Activated effector memory CD4-positive, alpha-beta T cell treated with anti-CD3 and anti-CD28 coated beads, Interleukin-2, amount 50 U/mL, for 16 hours (primary cell): ENCODE measurements around the gene GTF2H1.
"Not testable (repeated sequence)": the region's sequence is repeated elsewhere in the genome, so short reads cannot be mapped to it uniquely, and the experiment has no call there.

Experiments
- DNase-seq: peaks from one replicate; pipeline ENCODE4 v3.0.0-alpha.2; 2020

The GTF2H1 gene

DNA sequence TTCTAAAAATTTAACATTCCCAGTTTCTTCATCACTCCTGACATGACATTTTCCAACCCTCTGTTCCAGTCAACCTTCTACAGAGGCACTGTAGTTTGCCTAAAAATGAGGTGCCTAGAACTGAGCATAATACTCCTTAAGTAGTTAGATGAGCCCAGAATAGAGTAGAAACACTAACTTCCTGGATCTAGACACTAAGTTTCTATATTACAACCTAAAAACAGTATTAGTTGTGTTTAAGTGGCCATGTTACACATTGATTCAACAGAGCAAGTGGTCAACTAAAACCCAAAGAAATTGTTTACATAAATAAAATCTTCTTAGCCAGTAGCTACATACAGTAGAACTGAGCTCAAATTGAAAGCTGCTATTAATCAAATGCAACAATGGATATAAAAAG, 1.8 kb upstream of the GTF2H1 start:
- no peak for DNase-seq

DNA sequence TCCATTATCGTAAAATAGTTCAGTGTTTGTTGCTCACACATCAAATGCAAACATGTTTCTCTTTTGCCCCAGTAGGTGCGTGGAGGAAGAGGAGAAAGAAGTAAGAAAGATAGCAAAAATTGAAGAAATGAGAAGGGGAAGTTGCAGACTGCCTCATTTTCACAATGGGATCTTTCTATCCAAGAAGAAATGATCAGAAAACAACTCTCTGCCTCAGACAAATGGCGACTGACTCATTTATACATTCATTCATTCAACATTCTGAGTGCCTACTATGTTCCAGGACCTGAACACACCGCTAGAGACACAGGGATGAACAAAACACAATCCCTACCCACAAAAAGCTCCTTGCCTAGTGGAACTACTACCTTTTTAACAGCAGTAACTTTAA, 794 bp upstream of the GTF2H1 start:
- DNase-seq = no peak

DNA sequence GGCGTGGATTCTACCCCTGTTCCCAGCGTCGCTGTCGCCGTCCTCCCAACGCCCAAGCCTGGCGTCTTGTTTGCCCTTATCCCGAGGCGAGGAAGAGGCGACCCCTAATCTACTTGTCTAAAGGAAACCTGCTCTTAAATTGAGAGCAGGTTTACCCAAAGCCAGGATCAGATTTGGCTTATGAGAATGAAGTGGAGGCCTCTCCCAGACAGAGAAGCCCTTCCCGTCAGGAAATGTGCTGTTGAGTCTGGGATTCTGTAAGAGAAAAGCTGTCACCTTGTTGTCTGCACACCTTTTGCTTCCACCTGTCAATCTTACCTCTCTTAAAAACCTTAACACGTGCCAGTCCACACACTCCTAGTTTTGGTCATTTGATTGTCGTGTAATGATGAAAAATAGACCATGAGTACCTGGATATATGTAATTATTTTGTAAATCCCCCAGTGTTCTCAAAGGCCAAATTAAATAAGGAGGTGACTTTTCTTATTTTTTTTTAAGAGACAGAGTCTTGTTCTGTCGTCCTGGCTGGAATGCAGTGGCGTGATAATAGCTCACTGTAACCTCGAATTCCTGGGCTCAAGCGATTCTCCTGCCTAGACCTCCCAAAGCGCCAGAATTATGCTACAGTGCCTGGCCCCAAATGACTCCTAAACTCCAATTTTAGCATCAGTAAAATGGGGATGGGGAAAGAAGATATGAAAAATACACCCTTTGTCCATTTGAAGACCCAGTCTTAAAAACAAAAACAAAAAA, 627 bp downstream of the GTF2H1 start:
- no peak for DNase-seq

DNA sequence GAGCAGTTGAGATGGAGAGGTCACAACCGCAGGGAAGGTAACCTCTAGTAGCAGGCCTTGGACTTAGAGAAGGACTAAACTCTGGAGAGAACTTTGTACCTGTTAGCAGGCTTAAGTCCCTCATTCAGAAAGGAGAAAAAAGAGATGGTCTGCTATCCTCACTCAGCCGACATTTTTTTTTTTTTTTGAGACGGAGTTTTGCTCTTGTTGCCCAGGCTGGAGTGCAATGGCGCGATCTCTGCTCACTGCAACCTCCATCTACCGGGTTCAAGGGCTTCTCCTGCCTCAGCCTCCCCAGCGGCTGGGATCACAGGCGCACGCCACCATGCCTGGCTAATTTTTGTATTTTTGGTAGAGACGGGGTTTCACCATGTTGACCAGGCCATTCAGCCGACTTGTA, 1.5 kb downstream of the GTF2H1 start:
- DNase-seq = not testable (repeated sequence)

DNA sequence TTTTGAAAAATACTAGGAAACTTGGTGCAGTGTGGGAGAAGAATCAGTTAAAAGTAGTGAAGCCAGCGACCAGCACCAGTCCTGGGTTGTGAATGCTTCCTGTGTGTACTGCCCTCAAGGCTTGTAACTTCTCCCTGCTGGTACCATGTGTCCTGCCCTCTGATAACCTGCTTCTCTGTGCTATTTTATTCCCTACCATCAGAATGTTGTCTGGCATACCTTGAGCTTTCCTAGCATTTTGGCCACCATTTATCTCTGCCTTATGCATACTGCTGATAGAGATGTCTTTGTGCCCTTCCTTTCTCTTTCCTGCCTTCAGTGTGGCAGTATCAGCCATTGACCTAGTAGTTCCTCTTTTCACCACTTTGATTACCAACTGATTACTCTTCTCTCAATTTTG, 2.0 kb downstream of the GTF2H1 start:
- DNase-seq = no peak

DNA sequence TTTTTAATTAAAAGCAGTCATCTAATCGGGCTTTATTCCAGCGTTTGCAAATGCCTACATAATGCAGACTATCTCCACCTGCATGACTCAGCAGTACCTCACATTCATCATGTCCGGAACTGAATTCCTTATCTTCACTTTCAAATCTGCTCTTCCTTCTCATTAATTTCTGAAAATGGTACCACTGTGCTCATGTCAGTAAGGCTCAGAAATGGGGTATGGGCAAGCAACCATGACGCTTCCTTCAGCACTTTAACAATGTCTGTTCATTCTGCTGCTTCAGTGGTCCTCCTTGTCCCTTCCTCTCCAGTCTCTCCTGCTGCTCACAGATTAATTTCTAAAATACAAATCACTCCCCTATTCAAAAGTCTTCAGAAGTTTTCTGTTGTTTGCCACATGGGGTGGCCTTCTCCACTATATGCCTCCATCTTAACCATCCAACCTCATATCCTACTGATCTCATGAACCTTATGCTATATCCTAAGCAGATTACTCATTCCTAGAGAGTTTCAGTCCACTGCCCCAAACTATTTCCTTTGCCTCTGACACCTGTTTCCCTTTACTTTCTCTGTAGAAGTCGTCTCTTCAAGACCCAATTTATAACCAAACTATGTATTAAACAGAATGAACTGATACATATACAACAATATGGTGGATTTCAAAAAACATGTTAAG, 7.0 kb downstream of the GTF2H1 start:
- DNase-seq = no peak

DNA sequence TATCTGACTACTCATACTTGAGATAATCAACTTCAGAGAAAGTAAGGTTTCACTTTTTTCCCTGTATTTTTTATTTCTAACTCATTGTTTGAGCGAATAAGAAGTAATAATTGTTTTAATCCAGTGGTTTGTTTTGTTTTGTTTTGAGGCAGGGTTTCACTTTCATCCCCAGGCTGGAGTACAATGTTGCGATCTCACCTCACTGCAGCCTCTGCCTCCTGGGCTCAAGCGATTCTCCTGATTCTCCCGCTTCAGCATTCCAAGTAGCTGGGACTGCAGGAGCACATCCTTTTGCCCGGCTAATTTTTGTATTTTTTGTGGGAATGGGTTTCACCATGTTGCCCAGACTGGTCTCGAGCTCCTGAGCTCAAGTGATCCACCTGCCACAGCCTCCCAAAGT, 8.6 kb downstream of the GTF2H1 start:
- DNase-seq = no peak

DNA sequence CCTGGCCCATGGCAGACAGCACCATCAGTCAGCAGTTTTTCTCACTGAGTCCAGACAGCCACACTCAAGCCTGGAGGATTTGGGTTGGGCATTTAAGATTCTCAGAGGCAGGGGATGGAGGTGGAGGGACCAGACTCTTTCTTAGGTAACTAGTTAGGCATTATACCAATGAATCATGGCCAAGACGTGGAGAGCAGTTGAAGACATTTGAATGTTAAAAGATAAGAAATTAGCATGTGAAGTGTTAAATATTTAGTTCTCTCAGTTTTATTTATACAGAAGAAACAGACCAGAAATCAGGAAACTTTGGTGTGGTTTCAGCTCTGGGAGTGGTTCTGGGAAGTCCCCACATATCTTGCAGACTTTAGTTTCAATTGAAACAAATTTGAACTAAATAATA, 9.9 kb downstream of the GTF2H1 start:
- DNase-seq = no peak

DNA sequence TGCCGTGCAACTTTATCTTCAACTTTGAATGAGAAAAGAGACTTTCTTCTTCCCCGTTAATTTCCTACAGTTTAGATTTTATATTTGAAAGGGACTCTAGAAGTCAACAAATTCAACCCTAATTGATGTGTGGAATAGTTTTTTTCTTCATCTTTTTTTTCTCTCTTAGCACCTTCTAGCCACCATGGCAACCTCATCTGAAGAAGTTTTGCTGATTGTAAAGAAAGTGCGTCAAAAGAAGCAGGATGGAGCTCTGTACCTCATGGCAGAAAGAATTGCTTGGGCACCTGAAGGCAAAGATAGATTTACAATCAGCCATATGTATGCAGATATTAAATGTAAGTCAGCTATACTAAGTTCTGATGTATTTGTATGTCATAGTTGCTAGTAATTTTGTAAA, 10.5 kb downstream of the GTF2H1 start:
- DNase-seq = no peak

DNA sequence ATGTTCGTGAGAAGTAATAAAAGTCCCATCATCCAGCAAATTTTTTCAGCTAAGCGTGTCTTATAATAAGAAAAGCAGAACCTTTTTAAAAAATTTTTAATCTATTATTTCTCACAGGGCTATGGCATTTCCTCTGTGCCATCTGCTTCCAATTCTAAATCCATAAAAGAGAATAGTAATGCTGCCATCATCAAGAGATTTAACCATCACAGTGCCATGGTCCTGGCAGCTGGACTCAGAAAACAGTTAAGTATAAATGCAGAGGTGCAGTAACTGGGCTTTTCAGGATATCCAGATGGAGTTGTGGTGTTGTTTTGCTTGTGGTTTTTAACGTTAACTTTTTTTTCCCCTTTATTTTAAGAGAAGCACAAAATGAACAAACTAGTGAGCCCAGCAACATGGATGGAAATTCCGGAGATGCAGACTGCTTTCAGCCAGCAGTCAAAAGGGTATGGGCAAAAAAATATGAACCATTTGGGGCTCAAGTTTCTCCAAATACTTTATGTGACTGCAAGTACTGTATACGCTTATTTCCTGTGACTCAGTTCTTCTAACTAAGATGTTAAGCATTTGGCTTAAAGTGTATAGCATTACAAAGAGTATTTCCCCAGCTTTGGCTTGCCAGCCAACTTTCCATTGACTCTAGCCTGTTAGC, 25.2 kb downstream of the GTF2H1 start:
- DNase-seq = no peak

DNA sequence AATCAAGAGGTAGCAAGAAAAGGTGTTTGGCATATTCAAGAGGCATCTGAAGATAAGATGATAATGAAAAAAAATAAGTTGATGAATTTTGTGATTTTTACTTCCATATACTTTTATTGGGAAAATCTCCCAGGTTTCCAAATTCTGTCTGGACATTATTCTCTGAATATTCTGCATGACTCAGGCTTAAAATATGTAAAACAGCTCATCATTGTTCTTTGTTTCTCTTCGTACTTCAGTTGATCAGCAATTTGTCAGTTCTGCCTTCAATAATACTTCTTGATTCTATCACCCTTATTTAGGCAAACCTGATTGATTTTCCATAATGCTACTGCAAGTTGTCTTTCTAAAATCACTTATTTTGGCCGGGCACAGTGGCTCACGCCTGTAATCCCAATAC, 30.2 kb downstream of the GTF2H1 start:
- DNase-seq = no peak

DNA sequence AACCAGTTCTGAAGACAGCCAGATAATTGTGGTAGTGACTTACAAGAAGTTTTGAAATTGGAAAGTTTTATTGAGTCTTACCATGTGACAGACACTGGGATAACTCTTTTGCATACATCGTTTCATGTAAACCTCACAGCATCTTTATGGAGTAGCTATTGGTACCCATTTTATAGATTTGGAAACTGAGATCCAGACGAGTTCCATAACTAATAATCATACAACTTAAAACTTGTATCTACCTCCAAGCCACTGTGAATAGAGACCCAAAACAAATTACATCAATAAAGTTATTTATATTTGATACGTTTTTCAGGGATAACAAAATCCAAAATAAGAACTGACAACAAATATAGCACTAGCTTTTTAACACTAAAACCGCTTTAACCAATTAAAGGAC, 36.3 kb downstream of the GTF2H1 start:
- no peak for DNase-seq

DNA sequence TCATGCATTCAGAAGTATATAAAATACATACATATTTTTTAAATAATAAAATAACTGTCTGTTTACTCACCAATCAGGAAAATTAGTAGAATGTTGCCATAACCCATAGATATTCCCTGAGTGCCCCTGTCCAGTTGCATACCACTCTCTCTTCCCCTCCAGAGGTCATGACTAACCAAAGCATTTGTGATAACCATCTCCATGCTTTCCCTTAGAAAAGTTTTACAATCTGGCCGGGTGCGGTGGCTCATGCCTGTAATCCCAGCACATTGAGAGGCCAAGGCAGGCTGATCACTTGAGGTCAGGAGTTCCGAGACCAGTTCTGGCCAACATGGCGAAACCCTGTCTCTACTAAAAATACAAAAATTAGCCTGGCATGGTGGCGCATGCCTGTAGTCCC, 38.8 kb downstream of the GTF2H1 start:
- no peak for DNase-seq

DNA sequence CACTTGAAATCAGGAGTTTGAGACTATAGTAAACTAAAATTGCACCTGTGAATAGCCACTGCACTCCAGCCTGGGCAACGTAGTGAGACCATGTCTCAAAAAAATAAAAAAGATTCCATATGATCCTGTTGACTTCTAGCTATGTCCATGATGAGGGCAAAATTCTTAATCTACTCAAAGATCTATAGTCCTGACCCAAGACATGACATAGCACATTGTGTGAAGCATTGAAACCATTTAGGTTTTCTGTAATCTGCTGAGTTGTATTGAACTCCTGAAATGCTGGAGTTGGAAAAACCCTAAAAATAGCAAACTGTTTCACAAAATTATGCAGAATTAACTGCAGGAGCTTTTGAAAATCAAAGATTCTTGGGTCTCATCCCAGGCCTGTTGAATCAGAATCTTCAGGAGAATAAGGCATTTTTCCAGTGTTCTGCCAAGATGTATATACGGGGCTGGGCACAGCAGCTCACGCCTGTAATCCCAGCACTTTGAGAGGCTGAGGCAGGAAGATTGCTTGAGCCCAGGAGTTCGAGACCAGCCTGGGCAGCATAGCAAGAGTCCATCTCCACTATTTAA, 42.2 kb downstream of the GTF2H1 start:
- DNase-seq = no peak

DNA sequence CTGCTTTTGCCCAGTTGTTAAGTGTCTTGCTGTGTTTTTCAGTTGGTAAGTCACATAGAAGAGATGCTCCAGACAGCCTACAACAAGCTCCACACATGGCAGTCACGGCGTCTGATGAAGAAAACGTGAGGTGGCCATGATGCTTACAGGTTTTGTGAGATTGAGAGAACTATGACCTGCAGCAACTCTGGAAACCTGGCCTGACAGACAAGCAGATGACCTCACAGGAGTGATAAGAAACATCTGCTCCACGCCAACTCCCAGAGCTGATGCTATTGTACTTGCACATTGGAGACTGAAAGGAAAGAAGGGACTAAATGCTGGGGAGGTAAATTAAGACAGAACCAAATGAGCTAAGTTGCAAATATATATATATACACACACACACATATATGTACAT, 43.4 kb downstream of the GTF2H1 start:
- no peak for DNase-seq

DNA sequence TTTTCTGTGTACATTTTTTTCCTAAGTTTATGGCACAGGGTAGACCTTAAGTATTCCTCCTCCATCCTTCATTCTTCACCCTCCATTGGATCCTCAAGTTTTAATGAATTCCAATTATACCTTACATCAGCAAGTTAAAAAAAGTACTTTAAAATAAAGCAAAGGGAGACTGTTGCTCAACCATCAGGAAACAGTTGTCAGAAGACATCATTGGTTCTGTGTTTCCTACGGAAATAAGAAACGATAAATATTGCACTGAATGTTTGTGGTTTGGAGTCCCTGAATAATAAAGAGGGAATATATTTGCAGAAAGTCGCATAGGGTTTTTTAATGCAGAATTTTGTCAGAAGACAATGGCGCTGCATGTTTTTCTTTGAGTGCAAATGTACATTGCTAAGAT, 43.9 kb downstream of the GTF2H1 start:
- DNase-seq = no peak

DNA sequence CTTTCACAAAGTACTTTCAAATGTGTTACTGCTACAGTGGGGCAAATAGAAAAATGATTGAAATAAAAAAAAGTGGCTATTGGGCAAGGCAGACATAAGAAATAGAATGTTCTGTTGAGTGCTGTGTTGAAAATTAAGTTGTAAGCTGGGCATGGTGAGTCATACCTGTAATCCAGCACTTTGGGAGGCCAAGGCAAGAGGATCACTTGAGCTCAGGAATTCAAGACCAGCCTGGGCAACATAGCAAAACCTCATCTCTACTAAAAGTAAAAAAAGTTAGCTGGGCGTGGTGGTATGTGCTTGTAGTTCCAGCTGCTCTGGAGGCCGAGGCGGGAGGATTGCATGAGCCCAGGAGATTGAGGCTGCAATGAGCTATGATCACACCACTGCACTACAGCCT, 45.1 kb downstream of the GTF2H1 start:
- DNase-seq = no peak

DNA sequence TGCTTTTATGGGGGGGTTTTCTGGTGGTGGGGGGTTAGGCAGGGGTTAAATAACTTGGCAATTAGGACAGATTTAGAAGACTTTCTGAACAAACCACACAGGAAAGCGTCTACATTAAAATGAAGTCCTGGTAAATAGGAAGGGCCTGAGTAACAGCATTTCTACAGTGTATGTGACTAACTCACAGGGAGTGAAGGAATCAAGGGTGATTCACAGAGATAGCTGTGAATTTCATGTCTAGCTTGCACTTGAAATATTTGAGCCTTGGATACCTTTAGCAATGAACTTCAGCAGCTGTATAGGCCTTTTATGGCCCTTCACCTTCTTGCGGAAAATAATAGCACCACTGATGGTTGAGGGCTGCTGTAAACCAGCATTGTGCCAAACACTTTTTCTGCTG, 45.9 kb downstream of the GTF2H1 start:
- DNase-seq = no peak

DNA sequence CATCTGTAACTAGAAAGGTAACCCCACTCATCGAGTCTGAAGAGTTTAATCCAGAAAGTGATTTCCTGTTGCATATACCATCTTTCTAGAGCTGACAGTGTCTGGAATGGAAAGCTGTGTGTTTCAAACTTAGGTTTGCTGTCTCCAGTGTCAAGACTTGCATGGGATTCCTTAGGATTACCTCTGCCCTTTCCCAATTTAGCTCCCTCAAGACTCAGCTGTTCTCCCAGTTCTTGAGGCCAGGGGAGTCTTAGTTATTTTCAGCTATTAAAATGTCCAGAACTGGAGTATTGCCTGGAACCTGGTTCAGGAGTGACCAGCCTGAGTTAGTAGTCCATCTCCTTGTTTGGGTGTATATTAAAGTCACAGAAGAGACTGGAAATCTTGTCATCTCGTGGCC, 47.0 kb downstream of the GTF2H1 start:
- DNase-seq = no peak

DNA sequence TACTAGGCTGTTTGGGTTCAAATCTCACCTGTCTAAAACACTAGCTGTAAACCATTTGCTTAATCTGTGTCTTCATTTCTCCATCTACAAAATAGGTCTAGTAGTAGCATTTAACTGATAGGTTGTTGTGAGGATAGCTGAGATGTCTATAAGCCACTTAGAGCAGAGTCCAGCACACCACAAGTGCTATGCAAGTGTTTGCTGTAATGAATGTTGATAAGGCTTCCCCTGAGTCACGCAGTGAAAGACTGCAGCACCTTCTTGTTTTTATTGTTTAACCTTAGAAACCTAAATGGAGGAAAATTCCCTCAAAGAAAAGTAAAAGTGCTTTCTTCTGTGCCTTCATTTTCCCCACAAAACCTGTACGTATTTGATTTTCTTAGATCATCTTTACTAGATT, 48.9 kb downstream of the GTF2H1 start:
- DNase-seq = no peak

DNA sequence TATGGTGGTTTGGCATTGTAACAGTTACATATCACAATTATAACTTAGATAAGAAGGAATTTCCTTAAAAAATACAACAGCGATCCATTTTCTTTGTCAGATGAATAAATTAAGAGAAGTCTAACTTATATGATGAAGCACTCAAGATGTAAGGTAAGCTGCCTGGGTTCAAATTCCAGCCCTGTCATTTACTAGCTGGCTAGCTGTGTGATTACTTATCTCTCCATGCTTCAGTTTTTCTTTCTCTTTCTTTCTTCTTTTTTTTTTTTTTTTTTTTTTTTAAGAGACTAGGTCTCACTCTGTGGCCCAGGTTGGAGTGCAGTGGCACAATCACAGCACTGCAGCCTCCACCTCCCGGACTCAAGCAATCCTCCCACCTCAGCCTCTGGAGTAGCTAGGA, 49.8 kb downstream of the GTF2H1 start:
- no peak for DNase-seq

DNA sequence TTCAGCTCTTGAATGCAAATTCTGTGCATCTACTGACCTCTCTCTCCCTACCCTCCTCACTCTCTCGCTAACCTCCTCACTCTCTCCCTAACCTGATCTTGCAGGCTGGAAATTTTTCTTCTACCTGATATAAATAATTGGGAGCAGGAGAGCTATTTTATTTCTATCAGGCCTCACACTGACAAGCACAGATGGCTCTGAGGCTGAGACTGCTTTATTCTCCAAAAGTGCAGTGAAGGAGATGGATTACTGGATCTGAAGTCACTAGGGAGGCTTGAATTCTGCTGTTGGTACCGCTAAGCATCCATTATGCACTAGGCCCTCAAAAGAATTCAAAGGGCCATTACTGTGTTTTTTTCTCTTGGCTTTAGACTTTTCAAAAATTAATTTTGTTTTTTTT, 52.6 kb downstream of the GTF2H1 start:
- no peak for DNase-seq

DNA sequence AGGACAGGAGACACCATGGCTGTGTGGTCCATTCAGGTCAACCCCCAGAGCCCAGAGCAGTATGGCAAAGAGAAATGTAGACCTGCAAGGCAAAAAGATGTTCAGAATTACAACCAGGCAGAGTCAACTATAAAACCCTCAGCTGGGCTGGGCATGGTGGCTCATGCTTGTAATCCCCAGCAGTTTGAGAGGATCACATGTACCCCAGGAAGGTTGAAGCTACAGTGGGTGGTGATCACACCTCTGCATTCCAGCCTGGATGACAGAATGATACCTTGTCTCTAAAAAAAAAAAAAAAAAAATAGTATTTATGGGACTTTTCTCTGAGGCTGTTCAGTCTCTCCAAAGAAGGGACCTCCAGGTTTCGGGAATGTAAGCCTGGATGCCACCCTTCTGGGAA, 53.6 kb downstream of the GTF2H1 start:
- DNase-seq = no peak

DNA sequence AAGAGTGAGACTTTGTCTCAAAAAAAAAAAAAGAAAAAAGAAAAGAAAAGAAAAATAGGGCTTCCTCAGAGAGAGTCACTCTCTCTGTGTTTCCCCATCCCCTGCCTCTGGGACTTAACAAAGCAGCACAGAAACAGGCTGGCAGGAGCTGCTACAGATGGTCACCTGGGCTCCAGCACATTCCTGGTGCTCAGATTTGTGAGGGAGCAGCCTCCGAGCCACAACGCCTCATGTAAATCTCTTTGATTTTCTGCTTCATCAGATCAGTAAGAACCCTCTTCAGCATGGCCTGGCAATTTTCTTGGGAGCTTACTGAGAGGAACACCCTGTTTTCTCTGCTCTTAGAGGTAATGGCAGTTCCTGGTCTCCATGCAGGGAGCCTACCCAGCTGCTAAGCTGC, 56.8 kb downstream of the GTF2H1 start:
- no peak for DNase-seq
